GM19397 (cell line): ENCODE results near the gene SHB.
A peak's percentile ranks its signal among the peaks of the same experiment; 100 is the strongest.
"Not testable (repeated sequence)": the region's sequence is repeated elsewhere in the genome, so short reads cannot be mapped to it uniquely, and the experiment has no call there.

ENCODE experiments used
- ATAC-seq: cut with Tn5 transposase; IDR thresholded peaks from one replicate; pipeline ENCODE4 v1.9.1; 2021; ENCODE audit warnings: mild to moderate bottlenecking, moderate library complexity; ENCODE audit not compliant: unreplicated experiment

SHB gene

GRCh38 chr9:37906312-37907239 is 162.5 kb downstream of the SHB start:
- no peak for ATAC-seq

GRCh38 chr9:37905776-37906175 is 163.3 kb downstream of the SHB start:
- no peak for ATAC-seq

- ATAC-seq = no peak
These were observed 163.9 kb downstream of the SHB start for GRCh38 chr9:37905131-37905505.

- ATAC-seq = no peak
These were observed 164.4 kb downstream of the SHB start for GRCh38 chr9:37904445-37905130.

GRCh38 chr9:37903647-37904444 is 165.2 kb downstream of the SHB start, which contains the start of gene SLC25A51:
Gene SLC25A51, minus strand, starts transcription at chr9:37904127. Its CDS starts 15,577 bp downstream, at chr9:37888550.
- peak; percentile 87 for ATAC-seq

GRCh38 chr9:37902796-37903646 is 166.0 kb downstream of the SHB start:
- no peak for ATAC-seq

- ATAC-seq = no peak
These were observed 166.9 kb downstream of the SHB start for GRCh38 chr9:37902131-37902530.

- ATAC-seq = no peak
These were observed 170.0 kb downstream of the SHB start for GRCh38 chr9:37899041-37899440.

GRCh38 chr9:37897665-37898064 is 171.4 kb downstream of the SHB start:
- no peak for ATAC-seq

GRCh38 chr9:37892063-37892462 is 177.0 kb downstream of the SHB start:
- ATAC-seq = no peak

- not testable (repeated sequence) for ATAC-seq
These were observed 178.0 kb downstream of the SHB start for GRCh38 chr9:37891042-37891441.

GRCh38 chr9:37889536-37889935 is 179.5 kb downstream of the SHB start:
- ATAC-seq = no peak

- not testable (repeated sequence) for ATAC-seq
These were observed 180.9 kb downstream of the SHB start for GRCh38 chr9:37887977-37888583.

GRCh38 chr9:37880916-37881479 is 188.0 kb downstream of the SHB start:
- no peak for ATAC-seq

GRCh38 chr9:37876376-37876775 is 192.7 kb downstream of the SHB start:
- ATAC-seq = no peak

GRCh38 chr9:37873955-37874354 is 195.1 kb downstream of the SHB start:
- ATAC-seq = no peak

- no peak for ATAC-seq
These were observed 198.2 kb downstream of the SHB start for GRCh38 chr9:37870799-37871176.

- no peak for ATAC-seq
These were observed 198.8 kb downstream of the SHB start for GRCh38 chr9:37870081-37870798.
